HEK293T (cell line): ENCODE measurements around the gene PREX1.

Experiments
- FOXK2 ChIP-seq: fragments of 450-650 bp; IDR thresholded peaks from 2 replicates; pipeline ENCODE4 v1.6.1; 2016; ENCODE audit warnings: mild to moderate bottlenecking
- FOXM1 ChIP-seq: fragments of 450-650 bp; IDR thresholded peaks from 2 replicates; pipeline ENCODE4 v1.6.1; 2017; ENCODE audit warnings: mild to moderate bottlenecking, borderline replicate concordance
- HDGF ChIP-seq: fragments of 450-650 bp; IDR thresholded peaks from 2 replicates; pipeline ENCODE4 v1.6.1; 2017; ENCODE audit warnings: antibody characterized with exemption, borderline replicate concordance
- SP1 ChIP-seq: fragments of 450-650 bp; IDR thresholded peaks from 2 replicates; pipeline ENCODE4 v1.6.1; 2017
- TF ChIP-seq, protein P1 (sequence below): fragments of 450-650 bp; IDR thresholded peaks from 2 replicates; pipeline ENCODE4 v1.6.1; 2016

GRCh38 chr20:48777005-48777404, 50.8 kb downstream of the PREX1 start:
- TF ChIP-seq SP1 (no peak), FOXK2 (no peak), FOXM1 (no peak), HDGF (no peak)
- TF ChIP-seq, protein P1, sequence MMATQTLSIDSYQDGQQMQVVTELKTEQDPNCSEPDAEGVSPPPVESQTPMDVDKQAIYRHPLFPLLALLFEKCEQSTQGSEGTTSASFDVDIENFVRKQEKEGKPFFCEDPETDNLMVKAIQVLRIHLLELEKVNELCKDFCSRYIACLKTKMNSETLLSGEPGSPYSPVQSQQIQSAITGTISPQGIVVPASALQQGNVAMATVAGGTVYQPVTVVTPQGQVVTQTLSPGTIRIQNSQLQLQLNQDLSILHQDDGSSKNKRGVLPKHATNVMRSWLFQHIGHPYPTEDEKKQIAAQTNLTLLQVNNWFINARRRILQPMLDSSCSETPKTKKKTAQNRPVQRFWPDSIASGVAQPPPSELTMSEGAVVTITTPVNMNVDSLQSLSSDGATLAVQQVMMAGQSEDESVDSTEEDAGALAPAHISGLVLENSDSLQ, result no peak
